Natural killer cell (primary cell): ENCODE data around the gene MYADML2. TPM values are rescaled to one million over a fixed set of nuclear protein-coding genes. Genes with fewer than 3 reads are reported as not detected.

Experiments used
- ATAC-seq, 3 donors: fragments of 150-1000 bp in 2 of 3; fragments of 200-7000 bp in 1 of 3; cut with Tn5 transposase; 1 replicate in 1 of 3; 2 replicates in 2 of 3; pipeline ENCODE4 v1.10.0; 2021; ENCODE audit warnings: mild to moderate bottlenecking in 2 of 3, moderate library complexity in 2 of 3
- DNase-seq, 2 donors: peaks; one replicate each; pipeline versions ENCODE4 v3.0.0 to v3.0.0-alpha.2; 2013 to 2021; ENCODE audit warnings: mixed read lengths in 1 of 2
- H3K27ac ChIP-seq: one replicate; pipeline ENCODE4 v1.5.1; 2013; ENCODE audit warnings: mild to moderate bottlenecking, low read length
- H3K27me3 ChIP-seq: one replicate; pipeline ENCODE4 v1.6.1; 2013; ENCODE audit warnings: low read length; ENCODE audit not compliant: control insufficient read depth, insufficient read depth
- H3K36me3 ChIP-seq: one replicate; pipeline ENCODE4 v1.6.1; 2013; ENCODE audit warnings: low read length; ENCODE audit not compliant: control insufficient read depth, insufficient read depth
- H3K4me1 ChIP-seq: one replicate; pipeline ENCODE4 v1.6.1; 2013; ENCODE audit warnings: low read length; ENCODE audit not compliant: control insufficient read depth, insufficient read depth
- H3K4me3 ChIP-seq: one replicate; pipeline ENCODE4 v1.5.1; 2013; ENCODE audit warnings: low read length
- H3K9me3 ChIP-seq: one replicate; pipeline ENCODE4 v1.6.1; 2013; ENCODE audit warnings: low read length; ENCODE audit not compliant: control insufficient read depth, insufficient read depth
- H3K27ac Mint-ChIP-seq, 2 donors: one replicate each; pipeline ENCODE4 v1.8.0; 2022; ENCODE audit warnings: mild to moderate bottlenecking in 2 of 2, mixed read lengths in 2 of 2, moderate library complexity in 1 of 2
- H3K27me3 Mint-ChIP-seq, 2 donors: one replicate each; pipeline ENCODE4 v1.8.0; 2022; ENCODE audit warnings: low read depth in 2 of 2, mixed read lengths in 2 of 2
- H3K36me3 Mint-ChIP-seq: one replicate; pipeline ENCODE4 v1.8.0; 2022; ENCODE audit warnings: mixed read lengths
- H3K4me1 Mint-ChIP-seq, 2 donors: one replicate each; pipeline ENCODE4 v1.8.0; 2022; ENCODE audit warnings: mixed read lengths in 2 of 2
- H3K4me3 Mint-ChIP-seq: one replicate; pipeline ENCODE4 v1.8.0; 2022; ENCODE audit warnings: mild to moderate bottlenecking, moderate library complexity, mixed read lengths
- H3K9me3 Mint-ChIP-seq, 2 donors: one replicate each; pipeline ENCODE4 v1.8.0; 2022; ENCODE audit warnings: mixed read lengths in 2 of 2
- WGBS: methylation state at CpG from one replicate; pipeline ENCODE4 v1.1.7; 2013; ENCODE audit warnings: missing lambda C conversion rate; ENCODE audit not compliant: insufficient coverage; 5-methylcytosine and 5-hydroxymethylcytosine counted together
- intact Hi-C: fragments of 100-400 bp; cut with micrococcal nuclease; formaldehyde crosslinking; loops from one replicate; pipeline ENCODE4 v1.14.2; 2022
- total RNA-seq, 4 donors: library from RNA; stranded (reverse); fragments of 120-200 nt in 1 of 4; gene quantifications; one replicate each; pipeline versions ENCODE4 v1.2.3 to v1.2.4, GENCODE V29; 2013 to 2022
- TF ChIP-seq, protein P1 (sequence below): fragments of 200-600 bp; IDR thresholded peaks from one replicate; pipeline ENCODE4 v1.8.0; 2022; ENCODE audit warnings: antibody characterized with exemption

Gene MYADML2
- total RNA-seq, 3 donors from 2014 or later (not counting 1 experiment from before 2014, with no cell fraction given) = not detected

DNA sequence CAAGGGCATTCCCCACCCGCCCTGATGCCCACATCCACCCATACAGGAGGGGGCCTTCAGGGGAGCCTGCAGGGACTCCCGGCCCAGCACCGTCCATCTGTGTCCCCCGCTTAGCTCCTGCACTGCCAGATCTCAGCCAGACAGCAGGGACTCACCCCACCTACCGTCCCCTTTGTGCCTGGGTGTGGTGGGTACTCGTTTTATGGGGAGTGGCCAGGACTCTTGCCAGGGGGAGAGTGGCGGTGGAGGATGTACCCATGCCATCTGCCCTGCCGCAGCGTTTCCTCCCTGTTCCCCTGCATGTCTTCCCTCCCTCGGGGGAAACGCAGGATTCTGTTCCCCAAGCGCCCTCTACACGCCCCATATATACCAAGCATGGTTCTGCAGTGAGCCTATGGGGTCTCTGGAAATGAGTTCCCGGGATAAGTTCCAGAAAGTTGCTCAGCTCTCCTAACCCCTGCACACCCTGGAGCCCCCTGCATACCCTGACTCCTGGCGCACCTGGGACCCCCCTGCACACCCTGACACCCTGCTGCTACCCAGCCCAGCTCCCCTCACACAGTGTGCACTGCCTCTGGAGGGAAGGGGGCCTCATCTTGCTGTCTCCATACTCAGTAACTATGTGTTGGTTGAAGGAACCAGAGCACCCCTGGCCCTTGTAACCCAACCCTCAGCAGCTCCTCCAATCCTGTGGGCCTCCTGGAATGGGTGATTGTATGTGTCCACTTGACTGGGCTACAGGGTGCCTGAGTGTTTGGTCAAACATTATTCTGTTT is 15.3 kb downstream of the MYADML2 start:
- H3K27ac Mint-ChIP-seq = no peak overlapping the region
- no peak overlapping the region for H3K4me3 ChIP-seq
- DNase-seq (no peak), ATAC-seq (no peak)
- H3K4me1 ChIP-seq = peaks cover 14% of the 10 kb centered on the region
- TF ChIP-seq, protein P1, sequence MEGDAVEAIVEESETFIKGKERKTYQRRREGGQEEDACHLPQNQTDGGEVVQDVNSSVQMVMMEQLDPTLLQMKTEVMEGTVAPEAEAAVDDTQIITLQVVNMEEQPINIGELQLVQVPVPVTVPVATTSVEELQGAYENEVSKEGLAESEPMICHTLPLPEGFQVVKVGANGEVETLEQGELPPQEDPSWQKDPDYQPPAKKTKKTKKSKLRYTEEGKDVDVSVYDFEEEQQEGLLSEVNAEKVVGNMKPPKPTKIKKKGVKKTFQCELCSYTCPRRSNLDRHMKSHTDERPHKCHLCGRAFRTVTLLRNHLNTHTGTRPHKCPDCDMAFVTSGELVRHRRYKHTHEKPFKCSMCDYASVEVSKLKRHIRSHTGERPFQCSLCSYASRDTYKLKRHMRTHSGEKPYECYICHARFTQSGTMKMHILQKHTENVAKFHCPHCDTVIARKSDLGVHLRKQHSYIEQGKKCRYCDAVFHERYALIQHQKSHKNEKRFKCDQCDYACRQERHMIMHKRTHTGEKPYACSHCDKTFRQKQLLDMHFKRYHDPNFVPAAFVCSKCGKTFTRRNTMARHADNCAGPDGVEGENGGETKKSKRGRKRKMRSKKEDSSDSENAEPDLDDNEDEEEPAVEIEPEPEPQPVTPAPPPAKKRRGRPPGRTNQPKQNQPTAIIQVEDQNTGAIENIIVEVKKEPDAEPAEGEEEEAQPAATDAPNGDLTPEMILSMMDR = no peak
- no peaks in the 10 kb centered on the region for H3K36me3 ChIP-seq
- H3K27me3 Mint-ChIP-seq = peaks cover 0 to 19% of the 10 kb centered on the region in 2 donors
- H3K4me1 Mint-ChIP-seq = peaks cover 0 to under 1% of the 10 kb centered on the region in 2 donors
- no peaks in the 10 kb centered on the region for H3K9me3 ChIP-seq
- H3K4me3 Mint-ChIP-seq = no peak overlapping the region
- no peaks in the 10 kb centered on the region for H3K36me3 Mint-ChIP-seq
- no peaks in the 10 kb centered on the region for H3K9me3 Mint-ChIP-seq
- WGBS = 65% methylated on average over 15 of the region's 15 CpGs
- H3K27ac ChIP-seq = no peak overlapping the region
- peaks cover 13% of the 10 kb centered on the region for H3K27me3 ChIP-seq
- intact Hi-C loops = no loop called here

DNA sequence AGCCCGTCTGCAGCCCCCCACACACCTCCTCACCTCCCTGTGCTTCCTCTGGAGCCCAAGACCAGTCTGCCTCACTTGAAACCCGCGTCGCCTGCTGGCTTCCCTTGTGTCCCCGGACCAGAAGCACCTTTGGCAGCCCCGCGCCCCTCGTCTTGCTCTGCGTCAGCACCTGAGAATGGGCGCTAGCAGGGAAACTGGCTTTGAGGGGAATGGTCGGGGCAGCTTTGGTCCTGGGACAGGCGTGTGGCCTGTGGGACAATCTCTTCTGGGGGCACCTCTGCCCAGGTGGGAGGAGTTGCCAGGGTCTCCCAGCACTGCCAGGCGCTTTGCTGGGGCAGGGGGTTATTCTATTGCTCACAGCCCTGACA is 15.9 kb downstream of the MYADML2 start:
- H3K9me3 Mint-ChIP-seq = no peaks in the 10 kb centered on the region
- Histone ChIP-seq H3K36me3 (no peaks in the 10 kb centered on the region), H3K27me3 (peaks cover 13% of the 10 kb centered on the region), H3K9me3 (no peaks in the 10 kb centered on the region), H3K4me3 (no peak overlapping the region), H3K27ac (no peak overlapping the region), H3K4me1 (peaks cover 17% of the 10 kb centered on the region)
- 77% methylated on average over 13 of the region's 13 CpGs for WGBS
- no peaks in the 10 kb centered on the region for H3K36me3 Mint-ChIP-seq
- H3K27me3 Mint-ChIP-seq = peaks cover 0 to 19% of the 10 kb centered on the region in 2 donors
- ATAC-seq (no peak), DNase-seq (no peak)
- no peak overlapping the region for H3K27ac Mint-ChIP-seq
- TF ChIP-seq, protein P1 = no peak
- intact Hi-C loops = no loop called here
- H3K4me1 Mint-ChIP-seq = peaks cover 5 to 6% of the 10 kb centered on the region in 2 donors
- H3K4me3 Mint-ChIP-seq = no peak overlapping the region

DNA sequence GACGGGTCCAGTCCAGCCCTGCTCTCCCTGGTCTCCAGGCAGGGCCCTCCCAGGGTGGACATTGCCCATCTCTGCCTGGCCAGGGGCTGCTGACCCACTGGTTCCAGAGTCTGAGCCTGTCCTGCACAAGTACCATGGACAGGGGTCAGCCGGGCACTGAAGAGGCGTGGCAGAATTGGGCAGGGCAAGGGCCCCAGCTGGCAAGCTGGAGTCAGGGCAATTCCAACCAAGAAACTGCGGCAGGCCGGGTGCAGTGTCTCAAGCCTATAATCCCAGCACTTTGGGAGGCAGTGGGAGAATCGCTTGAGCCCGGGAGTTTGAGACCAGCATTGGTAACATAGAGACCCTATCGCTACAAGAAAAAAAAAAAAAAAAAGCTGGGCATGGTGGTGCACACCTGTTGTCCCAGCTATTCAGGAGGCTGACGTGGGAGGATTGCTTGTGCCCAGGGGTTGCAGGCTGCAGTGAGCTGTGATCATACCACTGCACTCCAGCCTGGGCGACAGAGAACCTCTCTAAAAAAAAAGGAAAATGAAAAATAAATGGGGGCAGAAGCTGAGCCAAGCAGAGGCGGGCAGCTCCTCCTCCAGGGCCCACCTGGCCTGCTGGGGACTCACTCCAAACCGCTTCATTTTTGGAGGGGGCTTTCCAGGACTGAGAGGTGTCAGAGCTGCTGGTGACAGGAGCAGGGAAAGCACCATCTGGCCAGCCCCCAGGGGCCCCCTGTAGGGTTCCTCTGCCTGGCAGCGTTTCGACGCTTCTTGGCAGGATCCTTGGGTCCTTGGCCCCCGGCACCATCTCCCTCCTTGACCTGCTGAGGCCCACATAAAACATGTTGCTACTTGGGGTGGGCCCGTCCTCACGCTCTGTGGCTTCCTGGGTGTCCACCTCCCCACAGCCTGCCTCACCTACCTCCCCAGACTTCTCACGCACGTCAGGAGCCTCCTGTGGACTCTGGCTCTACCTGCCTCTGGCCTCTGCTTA is 16.6 kb downstream of the MYADML2 start:
- intact Hi-C loops = no loop called here
- Mint-ChIP-seq H3K27ac (no peak overlapping the region), H3K36me3 (no peaks in the 10 kb centered on the region), H3K4me1 (peaks cover 5 to 10% of the 10 kb centered on the region in 2 donors), H3K9me3 (no peaks in the 10 kb centered on the region), H3K4me3 (no peak overlapping the region), H3K27me3 (peaks cover 0 to 19% of the 10 kb centered on the region in 2 donors)
- ATAC-seq (no peak), DNase-seq (peak in 1 of 2 donors; percentile 36)
- TF ChIP-seq, protein P1 = no peak
- Histone ChIP-seq H3K4me3 (no peak overlapping the region), H3K27me3 (peaks cover 13% of the 10 kb centered on the region), H3K4me1 (peaks cover 23% of the 10 kb centered on the region), H3K27ac (no peak overlapping the region), H3K9me3 (no peaks in the 10 kb centered on the region), H3K36me3 (no peaks in the 10 kb centered on the region)
- WGBS = 64% methylated on average over 20 of the region's 20 CpGs
